Activated CD4-positive, CD25-positive, alpha-beta regulatory T cell treated with anti-CD3 and anti-CD28 coated beads, Interleukin-2, amount 50 U/mL, for 24 hours (primary cell): Measurements from ENCODE around the gene CCDC187.
A peak's percentile ranks its signal among the peaks of the same experiment; 100 is the strongest.

Experiments used
- ATAC-seq, 2 donors: fragments of 150-1000 bp; cut with Tn5 transposase; one replicate each; pipeline ENCODE4 v1.10.0; 2021; ENCODE audit warnings: mild to moderate bottlenecking in 1 of 2, moderate library complexity in 1 of 2

CCDC187 gene

DNA sequence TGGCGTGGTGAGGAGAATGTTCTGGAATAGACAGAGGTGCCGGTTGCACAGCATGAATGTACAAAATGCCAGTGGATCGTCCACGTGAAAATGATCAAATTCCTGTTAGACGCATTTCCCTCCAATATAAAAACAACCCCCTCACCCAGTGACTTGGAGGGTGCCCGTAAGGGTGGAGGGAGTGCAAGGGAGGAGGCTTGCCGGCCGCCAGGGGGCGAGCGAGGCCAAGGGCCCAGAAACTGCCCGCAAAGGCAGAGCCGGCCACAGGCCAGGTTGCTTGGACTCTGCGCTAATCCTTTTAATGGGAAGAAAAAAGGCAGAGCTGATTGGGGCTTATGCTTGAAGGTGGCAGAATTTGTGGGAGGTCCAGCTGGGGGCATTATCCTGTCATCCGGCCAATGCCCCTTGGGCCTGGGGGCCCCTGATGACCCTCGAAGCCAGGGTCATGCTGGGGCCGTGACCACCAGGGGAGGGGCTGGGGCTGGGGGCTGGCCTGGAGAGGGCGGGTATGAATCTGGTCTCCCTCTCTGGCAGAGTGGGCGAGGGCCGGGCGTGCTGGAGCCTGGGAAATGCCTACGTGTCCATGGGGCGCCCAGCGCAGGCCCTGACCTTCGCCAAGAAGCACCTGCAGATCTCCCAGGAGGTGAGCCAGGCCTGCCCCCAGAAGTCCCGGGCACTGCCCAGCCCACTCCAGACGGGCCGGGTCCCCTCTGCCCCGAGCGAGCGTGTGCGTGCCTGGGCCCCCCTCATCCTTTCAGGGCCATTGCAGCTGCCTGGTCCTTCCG is 35.5 kb upstream of the CCDC187 start:
- ATAC-seq = no peak

DNA sequence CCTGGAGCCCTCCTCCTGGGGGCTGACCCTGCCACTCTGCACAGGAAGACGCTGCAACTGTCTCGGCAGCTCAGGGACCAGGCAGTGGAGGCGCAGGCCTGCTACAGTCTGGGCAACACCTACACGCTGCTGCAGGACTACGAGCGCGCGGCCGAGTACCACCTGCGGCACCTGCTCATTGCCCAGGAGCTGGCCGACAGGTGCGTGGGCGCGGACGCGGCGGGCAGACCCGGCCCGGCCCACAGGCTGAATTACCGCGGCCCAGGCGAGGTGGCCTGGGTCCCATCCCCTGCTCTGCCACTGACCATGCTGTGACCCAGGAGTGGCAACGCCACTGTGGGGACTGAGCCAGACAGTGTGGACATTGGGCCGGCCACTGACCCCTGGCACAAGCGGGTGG is 34.6 kb upstream of the CCDC187 start:
- no peak for ATAC-seq

DNA sequence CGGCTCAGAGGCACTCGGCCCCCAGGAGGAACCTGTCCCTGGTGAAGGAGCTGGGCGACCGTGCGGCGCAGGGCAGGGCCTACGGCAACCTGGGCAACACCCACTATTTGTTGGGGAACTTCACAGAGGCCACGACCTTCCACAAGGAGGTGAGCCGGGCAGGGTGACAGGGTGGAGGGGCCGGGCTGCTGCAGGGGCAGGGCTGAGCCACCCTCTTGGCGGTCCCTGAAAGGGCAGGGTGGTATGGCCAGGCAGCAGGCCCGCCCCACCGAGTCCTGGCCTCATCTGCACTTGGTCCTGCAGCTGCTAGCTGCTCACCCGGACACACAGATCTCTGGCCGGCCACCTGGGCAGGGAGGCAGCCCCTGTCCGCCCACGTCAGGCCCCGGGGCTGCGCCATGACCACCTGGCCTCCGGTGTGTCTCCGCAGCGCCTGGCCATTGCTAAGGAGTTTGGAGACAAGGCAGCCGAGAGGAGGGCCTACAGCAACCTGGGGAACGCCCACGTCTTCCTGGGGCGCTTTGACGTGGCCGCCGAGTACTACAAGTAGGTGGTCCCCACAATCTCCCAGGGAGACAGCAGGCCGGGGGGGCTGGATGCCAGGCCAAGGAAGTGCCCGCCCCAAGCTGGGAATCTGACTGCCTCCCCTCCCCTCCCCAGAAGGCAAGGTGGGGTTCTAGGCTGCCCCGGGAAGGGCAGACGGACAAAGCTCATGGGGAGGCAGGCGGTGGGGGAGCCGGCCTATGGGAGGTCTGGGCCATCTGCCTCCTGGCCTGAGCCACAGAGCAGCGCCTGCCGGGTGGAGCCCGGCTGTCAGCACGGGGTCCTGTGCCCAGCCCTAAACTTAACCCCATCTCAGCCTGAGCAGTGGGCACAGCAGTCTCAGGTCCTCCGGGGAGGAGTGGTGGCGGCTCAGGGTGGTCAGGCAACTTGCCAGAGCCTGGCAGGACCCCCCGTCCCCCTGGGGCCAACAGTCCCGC is 33.8 kb upstream of the CCDC187 start:
- ATAC-seq = no peak

DNA sequence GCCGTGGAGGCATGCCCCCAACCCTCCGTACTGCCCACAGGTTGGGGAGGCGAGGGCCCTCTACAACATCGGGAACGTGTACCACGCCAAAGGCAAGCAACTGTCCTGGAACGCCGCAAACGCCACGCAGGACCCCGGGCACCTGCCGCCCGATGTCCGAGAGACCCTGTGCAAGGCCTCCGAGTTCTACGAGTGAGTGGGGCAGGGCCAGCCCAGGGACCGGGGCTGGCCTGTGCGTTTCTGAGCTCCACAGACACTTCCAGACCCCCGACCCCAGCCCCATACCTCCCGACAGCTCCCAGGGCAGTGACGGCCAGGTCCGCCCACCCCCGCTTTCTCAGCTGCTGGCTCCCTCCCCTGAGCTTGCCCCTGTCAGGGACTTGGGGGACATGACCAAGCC is 33.0 kb upstream of the CCDC187 start:
- ATAC-seq = no peak

DNA sequence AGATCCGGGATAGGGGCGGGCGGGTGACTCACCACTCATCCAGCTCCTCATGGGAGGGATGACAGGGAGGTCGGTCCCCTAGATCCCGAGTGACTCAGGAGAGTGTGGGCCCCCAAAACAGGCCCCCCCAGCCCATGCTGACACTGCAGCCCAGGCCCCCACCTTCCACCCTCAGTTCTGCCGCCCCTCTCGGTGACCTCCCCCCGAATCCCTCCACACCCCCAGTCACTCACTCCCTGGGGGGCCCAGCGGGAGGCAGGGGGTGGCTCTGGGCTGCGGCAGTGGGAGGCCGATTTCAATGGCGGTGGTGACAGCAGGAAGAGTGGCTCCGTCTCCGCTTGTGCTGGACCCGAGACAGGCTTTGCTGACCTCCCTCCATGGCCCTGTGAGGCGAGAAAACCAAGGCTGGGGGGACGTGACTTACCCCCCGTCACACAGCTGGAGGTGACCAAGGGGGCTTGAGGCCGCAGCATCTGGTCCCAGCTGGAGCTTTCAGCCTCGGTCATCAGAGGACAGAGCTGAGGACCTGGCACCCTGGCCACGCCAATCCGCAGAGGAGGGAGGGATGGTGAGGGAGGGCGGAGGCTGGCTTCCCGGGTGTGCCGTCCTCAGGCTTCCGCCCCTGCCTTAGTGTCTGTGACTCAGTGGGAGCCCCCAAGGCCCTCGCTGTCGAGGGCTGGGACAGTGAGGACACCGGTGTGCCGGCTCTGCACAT is 32.4 kb upstream of the CCDC187 start:
- no peak for ATAC-seq

DNA sequence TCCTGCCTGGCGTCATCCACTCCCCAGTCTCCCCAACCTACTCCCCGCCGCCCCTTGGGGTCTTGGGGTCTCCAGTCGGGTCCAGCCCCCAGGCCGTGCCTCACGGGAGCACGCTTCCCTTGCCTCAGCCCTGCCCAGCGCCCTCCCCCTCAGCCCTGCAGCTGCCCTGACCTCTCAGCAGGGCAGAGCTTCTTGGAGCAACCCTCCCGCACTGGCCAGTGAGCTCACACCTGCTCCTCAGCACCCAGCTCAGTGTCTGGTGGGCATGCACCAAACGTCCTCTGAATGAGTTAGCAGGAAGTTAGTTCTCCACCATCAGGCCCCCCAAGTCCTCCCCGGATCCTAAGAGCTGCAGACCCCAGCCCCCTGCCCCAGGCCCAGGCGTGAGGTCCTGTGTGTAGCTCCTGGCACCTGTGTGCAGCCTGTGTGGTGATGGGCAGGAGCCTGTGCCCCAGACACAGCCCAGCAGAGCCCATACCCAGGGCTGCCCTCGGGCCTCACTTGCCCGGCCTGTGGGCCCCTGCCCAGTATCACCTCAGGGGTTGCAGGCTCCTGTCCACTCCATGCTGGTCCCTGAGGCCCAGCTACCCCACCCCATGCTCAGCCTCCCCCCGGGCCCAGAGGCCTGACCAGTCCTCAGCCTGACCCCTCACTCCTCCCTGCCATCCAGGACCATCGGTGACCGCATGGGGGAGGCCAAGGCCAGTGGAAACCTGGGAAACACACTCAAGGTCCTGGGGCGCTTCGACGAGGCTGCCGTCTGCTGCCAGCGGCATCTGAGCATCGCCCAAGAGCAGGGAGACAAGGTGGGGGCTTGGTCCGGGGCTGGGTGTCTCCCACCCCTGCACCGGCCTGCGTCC is 31.6 kb upstream of the CCDC187 start:
- no peak for ATAC-seq

DNA sequence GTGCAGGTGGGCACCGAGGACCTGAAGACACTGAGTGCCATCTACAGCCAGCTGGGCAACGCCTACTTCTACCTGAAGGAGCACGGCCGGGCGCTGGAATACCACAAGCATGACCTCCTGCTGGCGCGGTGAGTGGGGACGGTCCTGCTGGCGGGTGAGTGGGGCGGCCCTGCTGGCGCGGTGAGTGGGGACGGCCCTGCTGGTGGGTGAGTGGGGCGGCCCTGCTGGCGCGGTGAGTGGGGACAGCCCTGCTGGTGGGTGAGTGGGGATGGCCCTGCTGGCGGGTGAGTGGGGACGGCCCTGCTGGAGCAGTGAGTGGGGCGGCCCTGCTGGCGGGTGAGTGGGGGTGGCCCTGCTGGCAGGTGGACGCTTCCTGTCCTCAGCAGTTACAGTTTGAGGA is 30.6 kb upstream of the CCDC187 start:
- no peak for ATAC-seq

DNA sequence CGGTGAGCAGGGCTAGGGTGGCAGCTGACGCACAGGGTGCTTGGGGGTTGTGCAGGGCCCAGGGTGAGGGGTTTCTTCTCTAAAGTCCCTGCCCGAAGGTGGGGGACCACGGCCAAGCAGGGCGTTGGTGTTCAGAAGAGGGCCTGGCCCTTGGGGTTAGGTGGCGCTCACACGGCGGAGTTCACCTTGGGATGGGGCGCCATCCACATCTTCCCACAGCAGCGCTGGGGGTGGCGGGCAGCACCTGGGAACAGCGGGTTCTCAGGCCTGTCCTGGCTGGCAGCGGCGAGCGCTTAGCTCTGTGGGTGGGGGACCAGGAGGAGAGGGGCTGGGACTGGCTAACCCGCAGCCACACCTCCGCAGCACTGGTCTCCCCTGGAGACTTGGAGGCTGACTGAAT is 29.6 kb upstream of the CCDC187 start:
- ATAC-seq = no peak

DNA sequence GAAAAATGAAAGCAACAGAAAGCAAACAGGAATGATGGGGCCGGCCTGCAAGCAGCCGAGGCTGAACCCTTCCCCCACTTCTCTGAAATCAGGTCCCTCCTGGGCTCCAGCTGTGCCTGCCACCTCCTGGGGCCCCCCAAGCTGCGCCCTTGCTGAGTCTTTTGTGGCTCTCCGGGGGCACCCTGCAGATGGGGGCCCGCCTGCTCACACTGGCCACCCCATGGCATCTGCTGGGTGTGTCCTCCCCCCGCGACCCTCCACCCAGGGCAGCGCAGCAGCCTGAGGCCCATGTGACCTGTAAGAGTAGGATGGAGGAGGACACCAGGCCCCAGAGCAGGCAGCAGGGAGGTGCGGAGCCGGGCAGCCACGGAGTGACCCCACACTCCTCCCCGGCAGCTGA is 29.2 kb upstream of the CCDC187 start:
- ATAC-seq = no peak

DNA sequence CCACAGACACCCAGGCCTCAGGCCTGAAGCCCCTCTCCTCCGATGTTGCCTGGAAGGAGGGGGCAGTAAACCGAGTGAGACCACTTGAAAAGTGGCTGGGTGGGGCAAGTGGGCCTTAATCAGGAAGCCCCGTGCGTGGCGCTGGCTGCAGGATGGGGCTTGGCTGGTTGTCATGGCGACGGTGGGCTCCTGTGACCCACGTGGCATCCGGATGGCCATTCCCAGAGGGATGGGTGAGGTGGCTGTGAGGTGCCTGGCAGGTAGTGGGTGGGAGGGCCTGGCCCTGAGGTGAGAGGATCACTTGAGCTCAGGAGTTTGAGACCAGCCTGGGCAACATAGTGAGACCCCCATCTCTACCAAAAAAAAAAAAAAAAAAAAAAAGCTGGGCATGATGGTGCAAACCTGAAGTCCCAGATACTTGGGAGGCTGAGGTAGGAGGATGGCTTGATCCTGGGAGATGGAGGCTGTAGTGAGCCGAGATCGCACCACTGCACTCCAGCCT is 28.6 kb upstream of the CCDC187 start:
- no peak for ATAC-seq

DNA sequence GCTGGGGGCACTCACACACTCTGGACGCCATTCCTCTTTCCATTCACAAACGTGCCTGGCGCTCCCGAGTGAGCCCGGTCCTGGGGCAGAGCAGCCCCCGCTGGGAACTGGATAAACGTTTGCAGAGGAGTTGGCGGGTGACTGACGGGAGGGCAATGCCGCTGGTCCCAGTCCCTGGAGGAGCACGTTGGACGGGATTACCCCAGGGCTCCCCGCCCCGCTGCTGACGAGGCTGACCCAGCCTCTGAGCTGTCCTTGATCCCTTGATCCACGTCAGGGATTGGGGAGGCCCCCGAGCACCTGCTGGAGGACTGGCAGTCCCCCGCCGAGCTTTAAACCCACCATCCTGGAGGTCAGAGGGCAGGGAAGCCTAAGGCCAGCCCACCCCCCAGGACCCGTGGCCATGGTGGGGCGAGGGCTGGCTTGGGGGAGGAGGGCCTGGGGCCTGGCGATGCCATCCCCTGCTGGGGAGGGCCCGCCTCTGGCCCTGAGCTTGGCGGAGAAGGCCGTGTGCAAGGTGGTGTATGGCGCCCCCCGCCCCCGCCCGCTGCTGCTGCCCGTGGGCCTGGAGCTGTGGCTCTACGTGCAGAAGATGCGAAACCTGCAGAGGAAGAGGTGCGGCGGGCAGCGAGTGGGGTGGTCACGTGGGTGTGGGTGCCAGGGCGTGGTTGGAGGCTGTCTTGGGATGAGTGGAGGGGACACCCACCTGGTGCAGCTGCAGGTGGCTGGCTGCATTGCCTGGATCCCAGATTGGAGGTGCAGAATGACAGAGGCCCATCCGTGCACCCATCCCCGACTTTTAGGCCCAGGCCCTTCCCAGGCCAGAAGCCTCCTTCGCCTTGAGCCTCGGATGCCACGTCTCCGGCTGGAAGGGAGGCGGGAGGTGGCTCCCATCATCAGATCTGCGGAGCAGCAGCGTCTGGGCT is 27.9 kb upstream of the CCDC187 start:
- ATAC-seq = no peak

DNA sequence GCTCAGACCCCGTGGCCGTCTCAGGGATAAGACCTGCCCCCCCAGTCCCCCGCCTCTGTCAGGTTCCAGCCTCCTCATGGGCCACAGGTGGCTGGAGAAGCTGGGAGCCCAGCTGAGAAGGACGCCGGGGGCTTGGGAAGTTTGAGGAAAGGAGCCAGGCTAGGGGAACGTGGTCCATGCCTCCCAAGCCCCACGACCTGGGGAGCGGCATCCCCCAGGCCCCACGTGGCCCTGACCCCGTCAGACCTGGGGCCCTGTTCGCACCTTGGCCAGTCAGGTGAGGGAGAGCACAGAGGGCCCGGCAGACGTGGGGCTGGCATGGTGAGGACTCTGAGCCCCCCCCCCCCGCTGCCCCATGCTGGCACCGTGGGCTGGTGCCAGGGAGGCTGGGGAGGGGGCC is 27.1 kb upstream of the CCDC187 start:
- ATAC-seq = no peak

DNA sequence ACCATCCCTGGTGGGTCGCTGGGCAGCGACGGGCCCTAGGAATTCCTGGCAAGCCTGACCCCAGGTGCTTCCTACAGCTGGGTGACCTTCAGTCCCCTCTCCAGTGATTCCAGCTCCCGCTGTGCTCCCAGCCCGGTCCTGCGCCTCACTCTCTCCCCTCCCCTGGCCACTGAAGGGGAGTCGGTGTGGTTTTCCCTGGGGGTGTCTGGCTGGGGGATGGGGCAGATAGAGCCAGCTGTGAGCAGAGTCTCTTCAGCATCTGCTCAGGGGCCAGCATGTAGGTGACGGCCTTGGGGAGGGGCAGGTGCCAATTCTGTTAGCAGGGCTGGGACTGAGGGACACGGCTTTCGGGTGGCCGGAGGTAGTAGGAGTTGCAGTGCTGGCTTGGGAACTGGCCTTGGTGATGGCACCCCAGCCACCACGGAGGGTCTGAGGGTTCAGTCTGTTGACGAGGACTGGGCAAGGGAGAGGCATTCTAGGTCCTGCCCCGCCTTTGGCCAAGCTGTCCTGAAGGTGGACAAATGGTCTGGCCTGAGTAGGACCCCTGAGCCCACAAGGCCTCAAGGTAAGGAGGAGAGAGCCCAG is 26.6 kb upstream of the CCDC187 start:
- no peak for ATAC-seq

DNA sequence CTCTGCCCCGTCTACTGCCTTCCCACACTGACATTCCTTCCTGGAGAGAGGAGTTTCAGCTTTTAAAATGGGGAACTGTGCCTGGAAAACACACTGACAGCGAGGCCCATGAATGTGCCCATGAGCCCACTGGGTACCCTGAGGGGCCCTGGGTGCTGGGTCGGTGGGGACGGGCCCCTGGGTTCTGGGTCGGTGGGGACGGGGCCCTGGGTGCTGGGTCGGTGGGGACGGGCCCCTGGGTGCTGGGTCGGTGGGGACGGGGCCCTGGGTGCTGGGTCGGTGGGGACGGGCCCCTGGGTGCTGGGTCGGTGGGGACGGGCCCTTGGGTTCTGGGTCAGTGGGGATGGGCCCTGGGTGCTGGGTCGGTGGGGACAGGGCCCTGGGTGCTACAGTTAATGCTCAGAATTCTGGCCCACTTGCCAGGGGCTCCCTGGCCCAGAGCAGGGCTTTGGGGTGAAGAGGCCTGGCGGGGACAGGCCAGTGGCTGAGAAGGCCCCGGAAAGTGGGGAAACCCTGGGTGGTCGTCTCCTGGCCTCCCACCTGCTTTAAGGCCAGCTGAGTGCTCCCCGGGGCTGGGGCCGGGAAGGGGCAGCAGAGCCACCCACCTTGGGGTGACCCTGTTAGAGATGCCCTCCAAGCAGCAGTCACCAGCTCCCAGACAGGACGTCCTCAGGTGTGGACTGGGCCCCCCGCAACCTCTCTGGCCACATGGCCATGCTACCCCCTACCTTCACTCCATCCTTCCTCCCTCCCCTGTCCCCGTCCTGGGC is 25.9 kb upstream of the CCDC187 start:
- no peak for ATAC-seq

DNA sequence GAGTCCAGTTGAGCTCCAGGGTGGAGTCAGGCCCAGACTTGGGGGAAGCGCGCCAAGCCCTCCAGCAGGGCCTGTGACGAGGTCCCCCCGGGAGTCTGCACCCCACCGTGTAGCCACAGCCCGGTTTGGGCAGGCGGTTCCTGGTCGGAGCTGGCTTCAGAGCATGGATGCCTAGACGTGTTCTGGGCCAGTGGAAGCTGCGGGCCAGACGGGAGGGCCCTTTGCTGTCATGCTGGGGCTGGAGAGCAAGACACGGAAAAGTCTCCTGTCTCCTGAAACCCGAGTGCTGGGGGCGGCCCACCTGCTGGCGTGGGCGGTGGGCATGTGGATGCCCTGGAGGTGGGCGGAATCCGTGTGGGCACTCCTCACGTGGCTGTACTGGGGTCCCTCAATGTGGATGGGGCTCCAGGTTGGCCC is 25.3 kb upstream of the CCDC187 start:
- no peak for ATAC-seq

DNA sequence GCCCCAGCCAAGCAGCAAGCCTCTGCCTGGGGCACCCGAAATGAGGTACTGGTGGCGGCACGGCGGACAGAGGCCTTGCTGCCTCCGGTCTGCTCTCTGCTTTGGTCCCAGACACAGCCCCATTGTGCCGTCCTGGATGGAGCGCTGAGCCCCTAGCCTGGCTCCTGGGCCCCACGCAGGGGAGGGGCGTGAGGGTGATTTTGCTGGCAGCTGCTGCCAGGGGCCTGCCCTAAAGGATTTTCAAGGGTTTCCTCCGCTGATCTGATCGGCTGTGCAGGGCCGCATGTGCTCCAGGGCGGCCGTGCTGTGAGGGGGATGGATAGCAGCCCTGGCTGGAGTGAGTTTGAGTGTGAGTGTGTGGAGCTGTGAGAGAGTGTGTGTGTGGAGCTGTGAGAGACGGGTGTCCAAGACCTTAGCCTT is 24.7 kb upstream of the CCDC187 start:
- no peak for ATAC-seq

DNA sequence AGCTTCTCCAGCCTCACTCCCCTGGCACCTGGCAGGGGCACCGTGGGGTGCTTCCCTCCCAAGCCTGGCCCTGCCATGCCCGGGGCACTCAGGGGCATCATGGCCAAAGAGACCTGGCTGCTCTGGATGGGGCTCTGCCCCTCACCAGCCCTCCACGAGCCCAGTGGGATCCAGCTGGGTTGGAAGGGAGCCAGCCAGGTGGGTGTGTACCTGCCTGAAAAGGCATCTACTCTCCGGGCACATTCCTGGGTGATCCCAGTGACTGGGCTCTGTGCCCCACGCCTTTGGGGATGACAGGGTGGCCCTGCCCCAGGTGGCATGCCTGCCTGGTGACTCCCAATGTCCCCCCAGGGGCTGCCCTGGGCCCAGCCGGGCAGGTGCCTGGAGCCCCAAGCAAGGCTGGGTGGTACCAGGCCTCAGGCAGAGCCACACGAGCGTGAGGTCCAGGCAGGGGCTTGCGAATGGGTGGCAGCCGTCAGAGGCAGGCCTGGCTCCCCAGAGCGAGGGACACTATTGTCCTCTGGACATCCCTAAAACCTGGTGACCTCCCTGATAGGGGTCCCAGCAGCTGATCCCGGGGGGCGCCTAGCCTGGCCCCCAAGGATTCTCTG is 24.2 kb upstream of the CCDC187 start:
- peak in 1 of 2 donors; percentile 4 for ATAC-seq

DNA sequence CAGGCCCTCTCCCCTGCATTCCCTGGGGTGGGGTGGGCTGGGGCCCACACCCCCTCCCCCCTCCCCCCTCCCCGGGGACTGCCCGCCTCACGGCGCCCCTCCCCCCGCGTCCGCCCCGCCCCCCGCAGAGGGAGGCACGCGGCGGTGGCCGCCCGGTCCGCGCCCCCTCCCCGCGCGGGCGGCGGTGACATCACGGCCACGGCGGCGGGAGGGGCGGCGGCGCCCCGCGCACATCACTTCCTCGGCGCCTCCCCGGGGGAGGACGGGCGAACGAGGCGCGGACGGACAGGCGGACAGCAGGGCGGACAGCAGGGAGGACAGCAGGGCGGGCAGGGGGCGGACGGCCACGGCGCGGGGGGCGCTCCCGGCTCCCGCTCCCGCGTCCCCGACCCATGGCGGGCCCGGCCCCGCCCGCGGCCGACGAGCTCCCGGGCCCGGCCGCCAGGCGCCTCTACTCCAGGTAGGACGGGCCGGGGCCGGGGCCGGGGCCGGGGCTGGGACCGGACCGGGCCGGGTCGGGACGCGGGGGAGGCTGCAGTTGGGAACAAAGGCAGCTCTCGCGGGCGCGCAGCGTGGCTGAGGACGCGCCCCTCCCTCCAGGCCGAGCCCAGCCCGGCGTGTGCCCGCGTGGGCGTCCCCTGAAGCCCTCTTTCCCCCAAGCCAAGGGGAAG is 23.5 kb upstream of the CCDC187 start, which contains the start of gene GPSM1:
Gene GPSM1, plus strand, starts transcription at position 236 of the 671 bp plus-strand sequence. Its CDS starts 157 bp downstream, at position 393.
- peak; percentile 48 to 63 for ATAC-seq
